ENCODE measurements around the gene NIPAL3. TPM values are rescaled to one million over a fixed set of nuclear protein-coding genes. Genes with fewer than 3 reads are reported as not detected.

The NIPAL3 gene
- total RNA-seq, 4 donors from 2014 or later: 38.0 to 74.3 (median 57.3) TPM

DNA sequence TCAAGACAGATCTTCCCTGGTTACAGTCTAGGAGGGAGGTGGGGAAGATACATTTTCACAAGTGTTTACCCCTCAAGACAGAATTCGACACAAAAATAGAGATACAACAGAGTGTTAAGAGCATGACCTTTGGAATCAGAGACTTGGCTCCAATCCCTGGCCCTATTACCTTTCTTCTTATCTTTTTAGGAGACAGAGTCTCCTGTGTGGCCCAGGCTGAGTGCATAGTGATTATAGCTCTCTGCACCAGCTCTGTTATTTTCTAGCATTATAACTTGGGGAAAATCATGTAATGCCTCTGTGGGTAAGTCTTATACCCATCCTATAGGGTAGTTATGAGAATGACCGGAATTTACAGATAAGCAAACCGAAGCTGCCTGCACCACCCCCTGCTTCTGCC, 9.8 kb downstream of the NIPAL3 start:
- TF ChIP-seq, protein P1, sequence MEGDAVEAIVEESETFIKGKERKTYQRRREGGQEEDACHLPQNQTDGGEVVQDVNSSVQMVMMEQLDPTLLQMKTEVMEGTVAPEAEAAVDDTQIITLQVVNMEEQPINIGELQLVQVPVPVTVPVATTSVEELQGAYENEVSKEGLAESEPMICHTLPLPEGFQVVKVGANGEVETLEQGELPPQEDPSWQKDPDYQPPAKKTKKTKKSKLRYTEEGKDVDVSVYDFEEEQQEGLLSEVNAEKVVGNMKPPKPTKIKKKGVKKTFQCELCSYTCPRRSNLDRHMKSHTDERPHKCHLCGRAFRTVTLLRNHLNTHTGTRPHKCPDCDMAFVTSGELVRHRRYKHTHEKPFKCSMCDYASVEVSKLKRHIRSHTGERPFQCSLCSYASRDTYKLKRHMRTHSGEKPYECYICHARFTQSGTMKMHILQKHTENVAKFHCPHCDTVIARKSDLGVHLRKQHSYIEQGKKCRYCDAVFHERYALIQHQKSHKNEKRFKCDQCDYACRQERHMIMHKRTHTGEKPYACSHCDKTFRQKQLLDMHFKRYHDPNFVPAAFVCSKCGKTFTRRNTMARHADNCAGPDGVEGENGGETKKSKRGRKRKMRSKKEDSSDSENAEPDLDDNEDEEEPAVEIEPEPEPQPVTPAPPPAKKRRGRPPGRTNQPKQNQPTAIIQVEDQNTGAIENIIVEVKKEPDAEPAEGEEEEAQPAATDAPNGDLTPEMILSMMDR (IDR thresholded peaks at IDR 0.05): no peak
- TF ChIP-seq POLR2A (IDR thresholded peaks at IDR 0.05): no peak
- no peaks in the 10 kb centered on the region for H3K27me3 ChIP-seq
- peaks cover 0 to 23% (median 0%) of the 10 kb centered on the region in 3 donors for H3K36me3 ChIP-seq
- H3K4me1 ChIP-seq: peaks cover 0 to 23% (median 0%) of the 10 kb centered on the region in 4 donors
- H3K27ac ChIP-seq: peak overlapping the region in 1 of 4 donors; percentile 60
- DNase-seq: no peak
- H3K4me3 ChIP-seq: no peak overlapping the region
- H3K9me3 ChIP-seq: no peaks in the 10 kb centered on the region

DNA sequence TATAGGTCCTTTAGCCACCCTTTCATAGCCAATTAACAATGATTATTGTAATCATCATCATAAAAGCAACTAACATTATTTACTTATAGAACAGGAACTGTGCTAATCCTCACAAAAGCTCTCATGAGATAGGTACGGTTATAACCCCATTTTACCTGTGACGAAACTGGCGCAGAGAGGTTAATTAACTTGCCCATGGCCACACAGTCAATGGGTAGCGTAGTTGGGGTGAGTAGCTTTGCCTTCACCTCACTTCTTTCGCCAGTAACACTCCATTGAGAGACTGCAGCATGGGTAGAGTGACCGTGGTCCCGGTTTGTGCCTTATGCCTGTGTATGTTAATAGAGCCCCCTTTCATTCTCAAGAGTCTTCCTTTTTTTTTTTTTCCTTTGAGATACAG, 10.3 kb downstream of the NIPAL3 start:
- Histone ChIP-seq H3K4me1 (peaks cover 0 to 23% (median 0%) of the 10 kb centered on the region in 4 donors), H3K4me3 (no peak overlapping the region), H3K36me3 (peaks cover 0 to 18% (median 0%) of the 10 kb centered on the region in 3 donors), H3K27ac (peak overlapping the region in 1 of 4 donors; percentile 60), H3K9me3 (no peaks in the 10 kb centered on the region), H3K27me3 (no peaks in the 10 kb centered on the region)
- no peak for DNase-seq
- TF ChIP-seq, protein P1 (IDR thresholded peaks at IDR 0.05): no peak
- no peak for TF ChIP-seq POLR2A (IDR thresholded peaks at IDR 0.05)

DNA sequence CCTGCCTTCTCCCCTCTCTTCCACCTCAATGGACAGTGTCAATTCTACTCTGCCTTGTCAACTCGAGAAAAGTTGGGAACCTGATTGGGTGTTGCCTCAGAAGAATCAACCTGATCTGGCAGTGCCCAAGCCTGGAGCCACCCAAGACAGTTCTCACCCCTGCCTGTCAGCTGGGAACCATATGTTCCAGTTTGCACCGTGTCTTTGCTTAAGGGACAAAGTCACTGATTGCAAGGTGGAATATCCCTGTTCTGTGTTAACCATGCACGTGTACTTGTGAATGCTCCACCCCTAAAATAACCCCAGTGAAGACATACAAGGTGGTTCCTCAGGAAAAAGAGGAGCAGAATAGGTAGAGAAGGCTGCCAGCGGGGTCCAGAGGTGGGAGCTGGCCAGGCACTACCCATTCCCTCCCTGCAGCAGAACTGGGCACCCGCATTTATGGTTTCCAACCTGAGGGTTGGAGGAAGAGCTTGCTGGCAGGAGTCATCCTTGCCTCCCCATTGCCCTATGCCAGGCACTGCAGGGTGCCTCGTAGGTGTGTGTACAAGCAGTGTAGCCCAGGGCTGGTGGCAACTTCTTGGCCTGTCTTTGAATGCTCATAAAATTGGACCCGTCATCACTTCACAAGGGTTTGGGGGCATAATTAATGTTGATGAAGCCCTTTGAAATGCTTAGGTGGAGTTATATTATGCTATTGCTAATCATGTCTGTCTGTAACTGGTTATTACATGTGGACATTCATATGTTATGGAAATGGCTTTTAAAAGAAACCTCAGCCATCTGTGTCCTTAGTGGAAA, 11.3 kb downstream of the NIPAL3 start:
- H3K9me3 ChIP-seq: no peaks in the 10 kb centered on the region
- H3K4me1 ChIP-seq: peaks cover 0 to 23% (median 0%) of the 10 kb centered on the region in 4 donors
- H3K27me3 ChIP-seq: no peaks in the 10 kb centered on the region
- no peak overlapping the region for H3K4me3 ChIP-seq
- H3K36me3 ChIP-seq: peaks cover 0 to 8% (median 0%) of the 10 kb centered on the region in 3 donors
- no peak for DNase-seq
- peak overlapping the region in 1 of 4 donors; percentile 27 for H3K27ac ChIP-seq
- TF ChIP-seq POLR2A (IDR thresholded peaks at IDR 0.05): no peak
- TF ChIP-seq, protein P1 (IDR thresholded peaks at IDR 0.05): no peak

DNA sequence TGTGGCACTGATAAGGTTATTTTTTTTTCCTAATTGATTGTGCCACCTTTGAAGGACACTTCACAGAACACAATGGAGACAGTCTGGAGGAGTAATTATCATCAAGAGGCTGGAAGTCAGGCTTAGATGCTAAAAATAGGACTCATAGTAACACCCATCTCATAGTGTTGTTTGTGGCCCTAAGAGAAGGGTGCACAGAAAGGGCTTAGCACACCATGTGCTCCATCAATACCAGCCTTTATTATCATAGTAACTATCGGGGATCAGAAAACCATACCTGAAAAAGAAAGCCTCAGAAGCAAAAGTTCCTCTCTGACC, 11.9 kb downstream of the NIPAL3 start:
- TF ChIP-seq POLR2A (IDR thresholded peaks at IDR 0.05): no peak
- TF ChIP-seq, protein P1 (IDR thresholded peaks at IDR 0.05): no peak
- Histone ChIP-seq H3K36me3 (peaks cover 0 to 9% (median 0%) of the 10 kb centered on the region in 3 donors), H3K4me3 (no peak overlapping the region), H3K27me3 (no peaks in the 10 kb centered on the region), H3K27ac (no peak overlapping the region), H3K9me3 (no peaks in the 10 kb centered on the region), H3K4me1 (peaks cover 0 to 23% (median 0%) of the 10 kb centered on the region in 4 donors)
- DNase-seq: no peak

DNA sequence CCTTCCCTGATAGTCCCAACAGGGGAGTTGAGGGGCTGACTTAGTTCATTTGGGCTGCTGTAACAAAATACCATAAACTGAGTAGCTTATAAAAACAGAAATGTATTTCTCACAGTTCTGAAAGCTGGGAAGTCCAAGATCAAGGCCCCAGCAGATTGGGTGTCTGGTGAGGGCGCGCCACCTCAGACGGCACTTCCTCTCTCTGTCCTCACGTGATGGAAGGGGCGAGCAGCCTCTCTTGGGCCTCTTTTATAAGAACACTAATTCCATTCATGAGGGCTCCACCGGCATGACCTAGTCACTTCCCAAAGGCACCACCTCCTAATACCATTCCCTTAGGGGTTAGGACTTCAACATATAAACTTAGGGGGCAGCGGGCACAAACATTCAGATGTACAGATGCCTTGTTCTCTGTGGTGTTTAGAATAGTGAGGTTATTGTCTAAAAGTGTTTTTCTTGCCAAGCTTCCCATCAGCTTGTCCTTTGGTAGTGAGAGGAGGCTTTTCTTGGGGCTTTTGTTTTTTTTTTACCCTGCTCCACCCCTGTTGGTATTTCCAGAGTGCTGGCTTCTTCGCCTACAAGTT, 20.3 kb downstream of the NIPAL3 start:
- no peak for DNase-seq
- TF ChIP-seq POLR2A (IDR thresholded peaks at IDR 0.05): no peak
- TF ChIP-seq, protein P1 (IDR thresholded peaks at IDR 0.05): no peak
- Histone ChIP-seq H3K27ac (no peak overlapping the region), H3K36me3 (peaks cover 0 to 18% (median 0%) of the 10 kb centered on the region in 3 donors), H3K4me3 (no peak overlapping the region), H3K4me1 (no peaks in the 10 kb centered on the region), H3K9me3 (no peaks in the 10 kb centered on the region), H3K27me3 (no peaks in the 10 kb centered on the region)
